Stimulated activated CD4-positive, alpha-beta T cell treated with anti-CD3 and anti-CD28 coated beads, Interleukin-12 subunit alpha, Interleukin-12 subunit beta, amount 100 ng/mL, for 48 hours (primary cell): ENCODE results near the gene PAX2.

Experiments used
- DNase-seq, 3 donors: peaks; one replicate each; pipeline ENCODE4 v3.0.0-alpha.2; 2020; ENCODE audit warnings: low read depth in 2 of 3, low spot score in 1 of 3

The PAX2 gene

GRCh38 chr10:100784126-100784525 is 38.7 kb downstream of the PAX2 start:
- DNase-seq, result no peak

GRCh38 chr10:100786591-100786990 is 41.2 kb downstream of the PAX2 start:
- no peak for DNase-seq

GRCh38 chr10:100788002-100788903 is 42.9 kb downstream of the PAX2 start:
- DNase-seq, result no peak

DNA sequence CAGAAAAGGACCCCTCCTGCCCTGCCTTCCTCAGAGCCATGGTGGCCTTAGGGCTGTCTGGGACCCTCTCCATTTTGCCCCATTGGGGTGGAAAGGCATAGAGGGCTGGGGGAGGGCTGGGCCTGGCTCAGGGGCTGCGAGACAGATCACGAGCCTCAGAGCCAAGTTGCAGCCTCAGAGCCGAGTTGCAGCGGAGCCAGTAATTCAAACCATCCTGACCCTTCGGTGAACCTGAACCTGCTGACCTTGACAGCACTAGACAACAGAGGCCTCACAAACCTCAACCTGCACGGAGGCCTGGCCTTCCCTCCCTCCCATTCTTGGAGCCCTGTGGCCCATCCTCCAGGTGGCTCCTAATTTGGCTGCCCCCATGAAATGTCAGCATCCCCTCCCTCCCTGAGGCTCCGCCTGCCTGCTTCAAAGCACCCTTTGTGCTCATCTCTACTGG is 45.4 kb downstream of the PAX2 start:
- DNase-seq, result no peak

DNA sequence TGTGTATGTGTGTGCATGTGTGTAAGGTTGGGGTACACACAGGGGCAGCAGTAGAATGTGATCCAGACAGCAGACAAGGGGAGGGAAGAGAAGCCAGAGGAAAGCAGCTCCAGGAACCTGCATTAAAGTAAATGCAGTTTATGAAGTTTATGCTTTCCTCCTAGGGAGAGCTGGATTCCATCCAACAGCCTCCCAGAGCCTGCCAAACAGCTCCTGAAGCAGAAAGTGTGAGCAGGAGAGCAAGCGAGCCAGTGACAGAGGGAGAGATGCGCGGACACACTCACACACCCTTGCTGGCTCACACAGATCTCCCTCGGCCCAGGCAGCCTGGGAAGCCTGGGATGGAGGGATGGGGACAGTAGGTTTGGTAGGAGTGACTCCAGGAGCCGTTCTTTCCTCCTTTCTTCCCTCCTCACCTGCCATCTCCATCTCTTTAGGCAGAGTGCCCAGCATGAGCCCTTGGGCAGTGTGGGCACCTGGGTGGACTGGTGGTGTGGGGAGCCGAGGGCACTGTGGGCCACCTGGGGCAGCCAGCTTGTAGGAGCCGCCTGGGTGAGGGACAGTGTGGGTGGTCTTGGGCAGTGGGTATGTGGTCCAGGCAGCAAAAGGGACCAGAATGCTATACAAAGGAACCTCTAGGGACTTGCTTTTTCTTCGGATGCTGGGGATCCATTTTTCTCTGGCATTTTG is 46.1 kb downstream of the PAX2 start:
- no peak for DNase-seq

GRCh38 chr10:100792574-100792973 is 47.2 kb downstream of the PAX2 start:
- no peak for DNase-seq

- DNase-seq, result no peak
These were observed 47.7 kb downstream of the PAX2 start for GRCh38 chr10:100793055-100793454.

DNA sequence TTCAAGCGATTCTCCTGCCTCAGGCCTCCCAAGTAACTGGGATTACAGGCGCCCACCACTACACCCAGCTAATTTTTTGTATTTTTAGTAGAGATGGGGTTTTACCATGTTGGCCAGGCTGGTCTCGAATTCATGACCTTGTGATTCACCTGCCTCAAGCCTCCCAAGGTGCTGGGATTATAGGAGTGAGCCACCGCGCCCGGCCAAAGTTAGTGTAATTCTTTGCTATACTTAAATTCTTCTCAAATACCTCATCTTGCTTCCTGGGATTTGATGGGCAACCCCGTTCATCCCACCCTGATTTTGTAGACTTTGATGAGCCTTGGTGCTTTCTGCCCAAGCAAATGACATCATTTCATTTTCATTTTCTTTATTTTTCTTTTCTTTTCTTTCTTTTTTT is 54.5 kb downstream of the PAX2 start:
- no peak for DNase-seq

GRCh38 chr10:100800931-100801330 is 55.5 kb downstream of the PAX2 start:
- no peak for DNase-seq

- DNase-seq, result no peak
These were observed 56.8 kb downstream of the PAX2 start for GRCh38 chr10:100802196-100802595.

- DNase-seq, result no peak
These were observed 57.2 kb downstream of the PAX2 start for GRCh38 chr10:100802607-100803006.

GRCh38 chr10:100803492-100803891 is 58.1 kb downstream of the PAX2 start:
- no peak for DNase-seq

GRCh38 chr10:100803908-100804307 is 58.5 kb downstream of the PAX2 start:
- no peak for DNase-seq

- no peak for DNase-seq
These were observed 60.4 kb downstream of the PAX2 start for GRCh38 chr10:100805543-100806355.

GRCh38 chr10:100806356-100806645 is 60.9 kb downstream of the PAX2 start:
- DNase-seq, result no peak

DNA sequence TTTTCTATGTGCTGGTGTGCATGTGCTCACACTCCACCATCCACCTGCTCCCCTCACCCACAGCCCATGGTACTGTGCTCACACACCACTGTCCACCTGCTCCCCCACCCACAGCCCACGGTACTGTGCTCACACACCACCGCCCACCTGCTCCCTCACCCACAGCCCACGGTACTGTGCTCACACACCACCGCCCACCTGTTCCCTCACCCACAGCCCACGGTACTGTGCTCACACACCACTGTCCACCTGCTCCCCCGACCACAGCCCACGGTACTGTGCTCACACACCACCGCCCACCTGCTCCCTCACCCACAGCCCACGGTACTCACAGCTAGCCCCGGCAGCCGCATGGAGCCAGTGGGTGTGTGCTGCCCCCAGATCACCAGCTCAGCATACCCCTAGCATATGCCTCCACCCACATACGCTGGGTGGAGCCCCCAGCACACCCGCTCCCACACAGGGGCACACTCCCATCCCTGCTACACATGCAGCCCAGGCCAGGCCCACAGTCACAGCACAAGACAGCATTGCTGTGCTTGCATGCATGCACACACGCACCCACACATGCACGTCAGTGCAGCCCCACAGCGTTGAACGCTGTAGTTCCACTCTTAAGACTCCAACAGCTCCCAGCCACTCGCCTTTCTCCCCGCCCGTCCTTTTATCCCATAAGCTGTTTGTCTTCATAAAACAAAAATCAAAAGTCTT is 62.0 kb downstream of the PAX2 start:
- DNase-seq, result no peak

DNA sequence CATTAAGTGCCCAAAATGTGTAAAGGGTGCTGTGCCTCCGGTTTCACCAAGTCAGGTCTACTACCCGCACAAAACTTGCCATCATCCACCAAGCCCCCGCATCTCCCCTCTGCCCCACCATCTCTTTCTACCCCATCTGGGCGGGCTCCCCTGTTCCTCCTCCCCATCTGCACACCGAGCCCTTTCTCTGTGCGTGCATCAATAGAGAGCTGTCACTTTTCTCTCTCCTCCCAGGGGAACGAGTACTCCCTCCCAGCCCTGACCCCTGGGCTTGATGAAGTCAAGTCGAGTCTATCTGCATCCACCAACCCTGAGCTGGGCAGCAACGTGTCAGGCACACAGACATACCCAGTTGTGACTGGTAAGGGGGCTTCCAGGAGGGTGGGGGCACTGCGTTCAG is 63.5 kb downstream of the PAX2 start:
- DNase-seq, result no peak

DNA sequence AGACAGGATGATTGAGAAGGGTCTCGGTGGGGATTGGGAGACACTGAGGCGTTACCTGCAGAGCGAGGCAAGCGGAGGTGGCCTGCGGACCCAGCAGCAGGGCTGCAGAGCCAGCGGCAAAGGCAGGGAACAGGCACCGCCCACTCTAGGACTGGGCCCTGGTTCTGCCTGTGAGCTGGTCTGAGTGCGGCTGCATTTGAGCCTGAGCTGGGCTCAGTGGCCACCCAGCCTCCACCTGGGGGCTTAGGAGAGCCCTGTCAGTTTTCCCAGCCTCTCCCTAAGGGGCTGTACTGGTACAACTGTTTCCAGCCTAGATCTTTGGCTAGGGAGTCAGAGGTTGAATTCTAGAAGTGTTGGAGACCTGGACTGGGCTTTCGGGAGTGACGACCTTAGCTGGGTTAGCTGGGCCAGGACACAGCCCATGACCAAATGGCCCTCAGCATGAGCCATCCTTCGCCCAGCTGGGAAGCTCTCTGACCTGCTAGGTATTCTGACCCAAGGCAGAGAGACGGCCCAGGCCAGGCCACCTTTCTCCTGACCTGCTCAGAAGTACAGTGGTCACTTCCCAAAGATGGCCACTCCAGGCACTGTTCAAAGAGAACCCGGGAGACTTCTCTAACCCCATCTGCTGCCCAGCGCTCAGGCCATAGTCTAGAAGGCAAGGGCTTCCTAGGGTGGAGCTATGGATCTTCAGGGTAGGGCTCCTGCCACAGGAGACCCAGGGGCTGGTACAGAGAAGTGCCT is 64.9 kb downstream of the PAX2 start:
- DNase-seq, result no peak

GRCh38 chr10:100810835-100811116 is 65.4 kb downstream of the PAX2 start:
- DNase-seq, result no peak

DNA sequence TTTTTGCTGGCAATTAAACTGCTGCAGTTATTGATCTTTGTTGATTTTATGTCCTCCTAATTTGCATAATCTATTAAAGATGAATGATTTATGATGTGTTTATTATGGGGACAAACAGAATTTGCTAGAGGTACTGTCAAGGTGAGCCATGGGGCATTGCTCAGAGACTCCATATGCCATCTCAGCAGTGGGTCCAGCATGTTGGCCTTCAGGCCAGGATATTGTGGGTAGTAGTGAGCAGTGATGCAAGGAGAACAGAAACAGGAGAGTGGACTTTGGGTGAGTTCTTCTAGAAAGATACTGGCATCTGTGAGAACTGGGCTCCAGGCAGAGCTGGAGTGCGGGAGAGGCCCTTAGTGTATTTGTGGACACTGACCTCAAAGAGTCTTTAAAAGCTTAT is 65.9 kb downstream of the PAX2 start:
- no peak for DNase-seq
